WTC11 (cell line): Measurements from ENCODE around the gene BCL7A. TPM values are rescaled to one million over a fixed set of nuclear protein-coding genes. Genes with fewer than 3 reads are reported as not detected.

Experiments
- ATAC-seq: fragments of 200-7000 bp; cut with Tn5 transposase; 2 replicates; pipeline ENCODE4 v1.10.0; 2021; ENCODE audit warnings: mild to moderate bottlenecking, moderate library complexity
- CTCF ChIA-PET: fragments of 300-600 bp; sonication (Branson Sonifier 250); formaldehyde crosslinking; loops from one replicate; lab custom pipeline; 2021; ENCODE audit warnings: antibody characterized with exemption; lab: Charles Lee
- POLR2A ChIA-PET: fragments of 350-600 bp; sonication (Branson Sonifier 250); formaldehyde crosslinking; loops from one replicate; lab custom pipeline; 2021; ENCODE audit warnings: antibody characterized with exemption; lab: Charles Lee
- DNase-seq: peaks from one replicate; pipeline ENCODE4 v3.0.0; 2021; ENCODE audit warnings: low spot score
- H3K27ac Mint-ChIP-seq: 2 replicates; pipeline ENCODE4 v1.8.0; 2021; ENCODE audit warnings: mixed read lengths
- H3K27me3 Mint-ChIP-seq: 2 replicates; pipeline ENCODE4 v1.8.0; 2021; ENCODE audit warnings: low read depth, mild to moderate bottlenecking, moderate library complexity, mixed read lengths
- H3K36me3 Mint-ChIP-seq: 2 replicates; pipeline ENCODE4 v1.8.0; 2021; ENCODE audit warnings: mixed read lengths
- H3K4me1 Mint-ChIP-seq: 2 replicates; pipeline ENCODE4 v1.8.0; 2022; ENCODE audit warnings: mixed read lengths
- H3K4me3 Mint-ChIP-seq: 2 replicates; pipeline ENCODE4 v1.8.0; 2021; ENCODE audit warnings: mild to moderate bottlenecking, moderate library complexity, mixed read lengths
- H3K9me3 Mint-ChIP-seq: 2 replicates; pipeline ENCODE4 v1.8.0; 2021; ENCODE audit warnings: mixed read lengths
- ATF2 ChIP-seq: sonication (generic); formaldehyde crosslinking; IDR thresholded peaks from 2 replicates; pipeline ENCODE4 v1.8.1; 2022; ENCODE audit warnings: low read depth, missing genetic modification reagents, borderline replicate concordance
- CREB1 ChIP-seq: sonication (generic); formaldehyde crosslinking; IDR thresholded peaks from 2 replicates; pipeline ENCODE4 v1.8.0; 2023; ENCODE audit warnings: mild to moderate bottlenecking, missing genetic modification reagents
- CTCF ChIP-seq: fragments of 200-600 bp; IDR thresholded peaks from 2 replicates; pipeline ENCODE4 v1.8.0; 2022; ENCODE audit warnings: antibody characterized with exemption
- ELF4 ChIP-seq: sonication (generic); formaldehyde crosslinking; IDR thresholded peaks from 2 replicates; pipeline ENCODE4 v1.8.1; 2022; ENCODE audit warnings: low read depth, mild to moderate bottlenecking, moderate library complexity, missing genetic modification reagents
- FOXP4 ChIP-seq: sonication (generic); formaldehyde crosslinking; IDR thresholded peaks from 2 replicates; pipeline ENCODE4 v1.8.0; 2022; ENCODE audit warnings: mild to moderate bottlenecking, missing genetic modification reagents
- STAT6 ChIP-seq: sonication (generic); formaldehyde crosslinking; conservative IDR thresholded peaks from 2 replicates; pipeline ENCODE4 v1.8.1; 2023; ENCODE audit warnings: mild to moderate bottlenecking, low read depth, missing genetic modification reagents, moderate library complexity
- ZBTB43 ChIP-seq: sonication (generic); formaldehyde crosslinking; IDR thresholded peaks from 2 replicates; pipeline ENCODE4 v1.8.1; 2023; ENCODE audit warnings: mild to moderate bottlenecking, missing genetic modification reagents
- ZMAT4 ChIP-seq: fragments of 250-450 bp; sonication (Bioruptor Pico); IDR thresholded peaks from 2 replicates; pipeline ENCODE4 v1.9.0; 2021; ENCODE audit warnings: mild to moderate bottlenecking
- ZNF263 ChIP-seq: sonication (generic); formaldehyde crosslinking; IDR thresholded peaks from 2 replicates; pipeline ENCODE4 v1.8.1; 2022; ENCODE audit warnings: low read depth, mild to moderate bottlenecking, moderate library complexity, missing genetic modification reagents
- ZNF281 ChIP-seq: sonication (generic); formaldehyde crosslinking; IDR thresholded peaks from 2 replicates; pipeline ENCODE4 v1.8.0; 2023; ENCODE audit warnings: mild to moderate bottlenecking, missing genetic modification reagents
- ZNF512 ChIP-seq: sonication (generic); formaldehyde crosslinking; IDR thresholded peaks from 2 replicates; pipeline ENCODE4 v1.8.1; 2022; ENCODE audit warnings: missing genetic modification reagents, borderline replicate concordance
- ZNF532 ChIP-seq: fragments of 250-450 bp; sonication (Bioruptor Pico); IDR thresholded peaks from 2 replicates; pipeline ENCODE4 v1.9.0; 2021; ENCODE audit warnings: mild to moderate bottlenecking, borderline replicate concordance
- ZNF671 ChIP-seq: fragments of 250-450 bp; sonication (Bioruptor Pico); IDR thresholded peaks from 2 replicates; pipeline ENCODE4 v1.8.0; 2021; ENCODE audit warnings: mild to moderate bottlenecking
- total RNA-seq: library from RNA; stranded (reverse); gene quantifications from 3 replicates; pipeline ENCODE4 v1.2.3, GENCODE V29; 2021

BCL7A gene
- total RNA-seq, 1 experiment from 2014 or later, result 19.7 TPM

GRCh38 chr12:122061253-122061652 lies 39.6 kb downstream of the BCL7A start (continued):
- TF ChIP-seq ZNF532 (CRISPR knock-in tag), result no peak
- TF ChIP-seq STAT6 (CRISPR knock-in tag), result no peak
- TF ChIP-seq ZBTB43 (CRISPR knock-in tag), result no peak
- no peak for TF ChIP-seq CTCF

GRCh38 chr12:122062832-122063693 lies 41.4 kb downstream of the BCL7A start:
- Mint-ChIP-seq H3K27ac (peak overlapping the region; percentile 95), H3K27me3 (no peaks in the 10 kb centered on the region), H3K4me1 (peaks cover 35% of the 10 kb centered on the region), H3K36me3 (peaks cover 18% of the 10 kb centered on the region), H3K4me3 (no peak overlapping the region), H3K9me3 (no peaks in the 10 kb centered on the region)
- DNase-seq, result no peak
- ChIA-PET POLR2A (interaction anchor here (0.8 to 2.4 kb wide), 2 partner anchors 15 to 269 kb away, joined by 3 to 8 read pairs; partner anchors contain the start of gene MLXIP), CTCF (interaction anchor here (0.6 to 2.7 kb wide), 17 partner anchors 9 to 279 kb away, joined by 3 to 24 read pairs (median 4); partner anchors contain the start of genes CFAP251 and RHOF)
- peak; percentile 9 for ATAC-seq
- TF ChIP-seq CREB1 (CRISPR knock-in tag) (no peak), ZNF281 (CRISPR knock-in tag) (no peak), ATF2 (no peak), ZNF671 (CRISPR knock-in tag) (no peak), ELF4 (no peak), ZNF512 (no peak), ZMAT4 (CRISPR knock-in tag) (no peak), FOXP4 (CRISPR knock-in tag) (no peak), ZNF263 (CRISPR knock-in tag) (no peak)
